ENCODE data around the gene CCDC40. TPM values are rescaled to one million over a fixed set of nuclear protein-coding genes. Genes with fewer than 3 reads are reported as not detected.

Gene CCDC40
- total RNA-seq, 2 experiments from 2014 or later = not detected

- no peak overlapping the region for H3K27ac ChIP-seq (ENCODE audit: low read depth, low read length, poor library complexity, severe bottlenecking)
- no peaks in the 10 kb centered on the region for H3K79me2 ChIP-seq (ENCODE audit: insufficient read depth, low read depth, low read length)
- no peaks in the 10 kb centered on the region for H4K20me1 ChIP-seq (ENCODE audit: insufficient read depth, low read length)
- no peak overlapping the region for H3K4me3 ChIP-seq (ENCODE audit: low read depth, low read length, poor library complexity, severe bottlenecking)
- intact Hi-C loops (cut with micrococcal nuclease; ENCODE audit: unreplicated experiment) = no loop called here
- ChIA-PET CTCF (ENCODE audit: unreplicated experiment) (no interaction called here), POLR2A (no interaction called here)
- H3K36me3 ChIP-seq (ENCODE audit: insufficient read depth, low read length) = no peaks in the 10 kb centered on the region
- TF ChIP-seq EZH2phosphoT487 (IDR thresholded peaks at IDR 0.05; ENCODE audit: borderline replicate concordance, low read depth, low read length) (no peak), CTCF (conservative IDR thresholded peaks at IDR 0.05; ENCODE audit: low read length) (no peak)
- H3K4me2 ChIP-seq (ENCODE audit: low read length) = no peak overlapping the region
- no peaks in the 10 kb centered on the region for H3K9me2 ChIP-seq (ENCODE audit: insufficient read depth, low read length)
- H3K9me3 ChIP-seq (ENCODE audit: low read length) = no peaks in the 10 kb centered on the region
- peaks cover 11% of the 10 kb centered on the region for H3K4me1 ChIP-seq (ENCODE audit: insufficient read depth, low read length, poor library complexity, severe bottlenecking)
- H2AFZ ChIP-seq (ENCODE audit: low read length) = no peak overlapping the region
- no TSS peak for BruUV-seq (replicated peaks)
- no peak for DNase-seq (ENCODE audit: low spot score)
These were observed 59.5 kb downstream of the CCDC40 start for GRCh38 chr17:80095844-80096475.

GRCh38 chr17:80096561-80097021 lies 60.1 kb downstream of the CCDC40 start:
- TF ChIP-seq EZH2phosphoT487 (IDR thresholded peaks at IDR 0.05; ENCODE audit: borderline replicate concordance, low read depth, low read length) (no peak), CTCF (conservative IDR thresholded peaks at IDR 0.05; ENCODE audit: low read length) (no peak)
- intact Hi-C loops (cut with micrococcal nuclease; ENCODE audit: unreplicated experiment) = no loop called here
- POLR2A ChIA-PET = no interaction called here
- no peak overlapping the region for H3K4me2 ChIP-seq (ENCODE audit: low read length)
- H3K9me3 ChIP-seq (ENCODE audit: low read length) = no peaks in the 10 kb centered on the region
- H4K20me1 ChIP-seq (ENCODE audit: insufficient read depth, low read length) = no peaks in the 10 kb centered on the region
- no TSS peak for BruUV-seq (replicated peaks)
- H3K36me3 ChIP-seq (ENCODE audit: insufficient read depth, low read length) = no peaks in the 10 kb centered on the region
- CTCF ChIA-PET (ENCODE audit: unreplicated experiment) = no interaction called here
- H3K27ac ChIP-seq (ENCODE audit: low read depth, low read length, poor library complexity, severe bottlenecking) = no peak overlapping the region
- DNase-seq (ENCODE audit: low spot score) = no peak
- no peaks in the 10 kb centered on the region for H3K9me2 ChIP-seq (ENCODE audit: insufficient read depth, low read length)
- no peak overlapping the region for H3K4me3 ChIP-seq (ENCODE audit: low read depth, low read length, poor library complexity, severe bottlenecking)
- H3K79me2 ChIP-seq (ENCODE audit: insufficient read depth, low read depth, low read length) = no peaks in the 10 kb centered on the region
- no peak overlapping the region for H2AFZ ChIP-seq (ENCODE audit: low read length)
- peaks cover 12% of the 10 kb centered on the region for H3K4me1 ChIP-seq (ENCODE audit: insufficient read depth, low read length, poor library complexity, severe bottlenecking)

- CTCF ChIA-PET (ENCODE audit: unreplicated experiment) = no interaction called here
These were observed 60.7 kb downstream of the CCDC40 start for GRCh38 chr17:80097127-80097621.

More at GRCh38 chr17:80097127-80097621, 60.7 kb downstream of the CCDC40 start:
- Histone ChIP-seq H3K36me3 (ENCODE audit: insufficient read depth, low read length) (no peaks in the 10 kb centered on the region), H3K4me3 (ENCODE audit: low read depth, low read length, poor library complexity, severe bottlenecking) (no peak overlapping the region), H3K27ac (ENCODE audit: low read depth, low read length, poor library complexity, severe bottlenecking) (no peak overlapping the region), H4K20me1 (ENCODE audit: insufficient read depth, low read length) (no peaks in the 10 kb centered on the region), H3K79me2 (ENCODE audit: insufficient read depth, low read depth, low read length) (no peaks in the 10 kb centered on the region), H3K4me1 (ENCODE audit: insufficient read depth, low read length, poor library complexity, severe bottlenecking) (peaks cover 15% of the 10 kb centered on the region), H3K9me3 (ENCODE audit: low read length) (no peaks in the 10 kb centered on the region), H2AFZ (ENCODE audit: low read length) (no peak overlapping the region), H3K9me2 (ENCODE audit: insufficient read depth, low read length) (no peaks in the 10 kb centered on the region), H3K4me2 (ENCODE audit: low read length) (no peak overlapping the region)
- TF ChIP-seq EZH2phosphoT487 (IDR thresholded peaks at IDR 0.05; ENCODE audit: borderline replicate concordance, low read depth, low read length) (no peak), CTCF (conservative IDR thresholded peaks at IDR 0.05; ENCODE audit: low read length) (no peak)
- DNase-seq (ENCODE audit: low spot score) = no peak
- BruUV-seq (replicated peaks) = no TSS peak
- POLR2A ChIA-PET = interaction anchor here (0.7 kb wide), 1 partner anchor 286 kb away, joined by 3 read pairs; no protein-coding TSS in a partner anchor
- intact Hi-C loops (cut with micrococcal nuclease; ENCODE audit: unreplicated experiment) = no loop called here
